HG03097 (cell line): ENCODE results near the gene VCL.

ENCODE experiments used
- ATAC-seq: cut with Tn5 transposase; IDR thresholded peaks from one replicate; pipeline ENCODE4 v1.9.1; 2021; ENCODE audit not compliant: unreplicated experiment, low FRiP score

VCL gene

DNA sequence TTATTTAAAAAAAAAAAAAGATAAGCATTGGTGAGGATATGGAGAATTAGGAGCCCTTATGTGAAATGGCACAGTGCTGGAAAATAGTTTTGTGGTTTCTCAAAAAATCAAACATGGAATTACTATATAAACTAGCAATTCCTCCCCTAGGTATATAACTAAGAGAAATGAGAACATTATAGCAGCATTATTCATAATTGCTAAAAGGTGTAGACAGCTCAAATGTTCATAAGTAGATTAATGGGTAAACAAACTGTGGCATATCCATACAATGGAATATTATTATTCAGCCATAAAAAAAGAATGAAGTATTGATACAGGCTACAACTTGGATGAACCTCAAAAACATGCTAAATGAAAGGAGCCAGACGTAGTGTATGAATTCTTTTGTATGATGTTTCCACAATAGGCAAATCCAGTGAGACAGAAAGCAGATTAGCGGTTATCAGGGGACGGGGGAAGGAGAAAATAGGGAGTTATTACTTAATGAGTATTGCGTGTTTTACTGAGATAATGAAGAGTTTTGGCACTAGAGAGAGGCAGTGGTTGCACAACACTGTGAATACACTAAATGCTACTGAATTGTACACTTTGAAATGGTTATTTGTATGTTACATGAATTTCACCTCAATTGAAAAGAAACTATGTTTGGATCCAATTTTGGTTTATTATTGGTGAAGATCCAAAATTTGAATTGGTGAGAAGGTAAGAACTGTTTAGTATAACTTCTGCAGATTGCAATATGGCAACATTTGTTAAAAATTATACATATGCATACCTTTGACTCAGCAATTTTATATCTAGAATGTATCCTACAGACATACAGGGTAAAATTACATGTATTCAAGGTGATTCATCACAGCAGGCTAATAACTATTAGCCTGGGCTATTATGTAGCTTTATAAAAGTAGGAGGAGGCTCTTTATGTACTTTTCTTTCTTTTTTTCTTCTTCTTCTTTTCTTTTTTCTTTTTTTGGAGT lies 69.7 kb downstream of the VCL start:
- no peak for ATAC-seq

DNA sequence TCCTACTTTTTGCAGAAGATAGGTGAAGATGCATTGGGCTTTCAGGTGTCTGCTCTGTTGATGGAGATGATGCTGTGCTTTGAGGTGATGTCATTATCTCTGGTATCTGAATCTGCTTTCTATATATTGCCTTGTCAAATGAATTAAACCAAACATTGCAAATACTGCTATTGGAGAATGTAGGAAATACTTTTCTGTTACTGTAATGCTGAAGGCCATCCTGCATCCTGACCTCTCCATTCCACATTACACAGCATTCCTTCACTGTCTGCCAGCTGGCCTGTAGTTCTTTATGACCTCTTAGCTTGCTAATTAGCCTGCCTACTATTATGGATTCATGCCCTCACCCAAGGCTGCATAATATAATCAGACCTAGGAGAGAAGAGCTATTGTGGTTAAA lies 73.2 kb downstream of the VCL start:
- no peak for ATAC-seq

DNA sequence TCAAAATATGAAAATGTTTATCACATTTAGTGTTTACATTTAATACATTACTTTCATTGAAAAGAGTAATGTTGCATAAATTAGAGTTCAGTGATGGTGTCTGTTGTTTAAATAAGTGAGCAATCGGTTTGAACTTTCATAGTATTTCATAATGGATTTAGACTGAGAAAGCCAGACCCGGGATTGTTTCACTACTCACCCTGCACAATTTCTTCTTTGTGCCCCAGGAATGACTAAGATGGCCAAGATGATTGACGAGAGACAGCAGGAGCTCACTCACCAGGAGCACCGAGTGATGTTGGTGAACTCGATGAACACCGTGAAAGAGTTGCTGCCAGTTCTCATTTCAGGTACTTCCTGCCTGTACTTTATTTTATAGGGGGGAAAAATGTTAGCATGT lies 74.6 kb downstream of the VCL start:
- ATAC-seq = no peak

DNA sequence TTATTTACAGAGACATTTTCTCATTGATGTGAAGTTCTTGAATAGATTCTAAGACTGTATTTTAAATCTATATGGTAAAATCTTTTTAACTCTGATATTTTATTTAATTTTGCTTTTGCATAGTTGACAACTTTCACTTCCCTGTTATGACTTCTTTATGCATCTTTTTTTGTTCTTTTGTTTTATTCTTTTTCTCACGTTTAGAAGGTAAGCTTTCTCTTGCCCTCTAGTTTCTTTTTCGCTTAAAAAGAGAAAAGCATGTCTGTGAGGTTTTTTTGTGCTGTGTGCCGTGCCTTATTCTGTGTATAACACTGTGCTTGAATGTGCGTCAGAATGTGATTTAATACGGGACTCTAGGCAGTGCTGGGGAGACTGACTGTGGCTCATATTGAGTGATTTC lies 78.0 kb downstream of the VCL start:
- no peak for ATAC-seq

DNA sequence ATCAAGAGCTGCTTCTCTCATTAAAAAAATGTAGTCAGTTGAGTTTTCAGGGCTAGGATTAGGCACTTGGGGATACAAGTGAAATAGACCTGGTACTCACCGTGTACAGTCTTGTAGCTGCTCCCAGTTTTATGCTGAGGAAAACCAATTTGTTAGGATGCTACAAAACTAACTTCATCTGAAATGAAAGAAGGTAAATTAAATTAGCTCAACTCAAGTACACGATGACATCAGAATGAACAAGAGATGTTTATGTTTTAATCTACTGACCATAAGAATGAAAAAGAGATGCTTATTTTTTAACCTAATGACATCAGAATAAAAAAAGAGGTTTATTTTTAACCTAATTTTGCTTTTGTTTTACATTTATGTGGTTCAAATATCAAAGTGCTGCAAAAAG lies 79.0 kb downstream of the VCL start:
- no peak for ATAC-seq

DNA sequence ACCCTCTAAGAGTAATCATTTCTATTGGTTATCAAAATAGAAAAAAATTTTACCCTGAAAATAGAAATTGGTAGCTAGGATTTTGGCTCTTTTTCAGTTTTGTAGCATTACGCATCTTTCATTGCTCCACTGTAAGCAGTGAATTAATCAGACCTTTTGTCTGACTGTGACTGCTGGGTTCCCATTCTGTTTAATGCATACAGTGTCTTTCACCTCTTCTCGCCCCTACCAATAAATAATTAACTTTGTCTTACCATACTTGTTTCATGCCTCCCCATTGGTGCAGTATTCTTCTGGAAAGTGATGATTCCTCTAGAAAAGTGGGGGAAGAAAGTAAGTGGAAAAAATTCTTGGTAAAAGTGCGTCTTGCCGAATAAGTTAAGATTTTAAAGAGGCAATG lies 79.5 kb downstream of the VCL start:
- ATAC-seq = no peak

DNA sequence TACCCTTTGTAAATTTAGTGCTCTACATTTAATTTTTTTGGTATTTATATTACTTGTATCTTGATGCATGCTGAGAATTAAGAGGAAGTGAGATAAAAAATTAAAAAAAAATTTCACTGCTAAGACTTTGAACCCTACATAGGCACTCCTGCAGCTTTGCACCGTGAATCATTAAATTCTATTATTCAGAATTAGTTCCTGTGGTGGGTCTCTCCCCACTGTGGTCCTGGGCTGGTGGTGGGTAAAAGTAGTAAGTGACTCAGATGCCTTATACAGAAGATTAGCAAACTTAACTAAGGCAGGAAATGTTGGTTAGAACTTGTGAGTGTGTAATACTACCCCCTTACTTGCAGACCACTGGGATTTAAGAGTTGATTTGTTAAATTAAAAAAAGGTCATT lies 80.1 kb downstream of the VCL start:
- ATAC-seq = peak; percentile 51

DNA sequence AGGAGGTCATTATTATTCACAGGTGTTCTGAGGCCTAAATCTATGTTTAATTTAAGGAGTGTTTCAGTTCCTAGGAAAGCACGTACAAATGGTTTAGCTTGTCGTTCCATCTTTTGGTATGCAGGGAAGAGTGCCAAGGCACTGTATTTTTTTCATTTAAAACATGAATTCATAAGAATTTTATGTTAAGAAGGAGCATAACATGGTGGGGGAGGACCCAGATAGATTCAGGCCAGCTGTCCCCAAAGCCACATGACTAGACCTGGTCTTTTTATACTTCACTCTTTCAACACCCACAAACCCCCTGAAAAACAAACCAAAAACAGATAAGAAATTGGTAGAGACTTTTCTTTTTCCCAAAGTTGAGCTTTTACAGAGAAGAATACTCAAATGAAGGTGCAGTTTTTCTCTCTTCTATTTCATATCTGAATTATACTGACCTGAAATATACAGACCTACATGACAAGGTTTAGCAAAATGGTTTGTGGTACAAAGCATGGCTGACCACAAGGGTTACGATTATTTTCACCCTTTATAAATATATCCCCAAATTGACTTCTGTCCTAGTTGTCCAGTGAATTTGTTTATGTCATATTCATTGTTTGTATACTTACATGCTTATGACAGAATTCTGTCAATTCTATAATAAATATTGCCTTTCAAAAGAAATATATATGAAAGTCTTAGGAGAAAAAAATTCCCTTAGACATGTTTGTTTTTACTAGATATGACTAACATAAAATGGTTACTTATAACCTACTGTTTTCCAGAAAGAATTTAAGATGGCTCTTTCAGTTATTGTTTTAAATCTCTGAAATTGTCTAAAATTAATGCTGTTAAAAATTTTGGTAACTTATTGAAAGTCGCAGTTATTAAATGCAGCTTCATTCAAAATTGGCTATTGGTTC lies 81.4 kb downstream of the VCL start:
- no peak for ATAC-seq

DNA sequence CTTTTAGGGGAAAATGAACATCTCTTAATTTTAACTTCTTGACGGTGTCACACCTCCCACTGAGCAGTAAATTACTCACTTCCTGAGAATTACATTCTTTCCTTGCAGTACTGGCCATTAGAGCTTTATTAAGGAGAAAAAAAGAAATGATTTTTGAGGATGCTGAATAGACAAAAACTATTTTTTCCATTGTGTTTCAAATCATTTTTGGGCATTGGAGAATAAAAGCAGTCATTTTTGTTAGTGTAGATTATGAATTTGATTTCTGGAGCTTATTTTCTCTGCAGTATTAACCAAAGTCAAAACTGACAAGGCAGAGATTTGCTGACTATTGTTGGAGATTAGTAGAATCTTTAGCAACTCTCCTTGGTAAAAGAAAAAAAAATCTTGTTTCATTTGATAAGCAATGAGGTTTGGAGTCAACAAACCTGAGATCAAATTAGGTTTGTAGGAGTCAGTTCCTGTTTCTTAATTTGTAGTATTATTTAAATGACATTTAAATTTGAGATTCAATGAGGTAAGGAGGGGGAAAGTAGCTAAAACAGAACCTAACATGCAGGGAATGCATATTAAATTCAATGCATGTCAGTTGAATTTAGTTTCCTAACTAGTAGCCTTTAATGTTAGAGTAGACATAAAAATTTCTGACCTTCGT lies 82.1 kb downstream of the VCL start:
- ATAC-seq = no peak

DNA sequence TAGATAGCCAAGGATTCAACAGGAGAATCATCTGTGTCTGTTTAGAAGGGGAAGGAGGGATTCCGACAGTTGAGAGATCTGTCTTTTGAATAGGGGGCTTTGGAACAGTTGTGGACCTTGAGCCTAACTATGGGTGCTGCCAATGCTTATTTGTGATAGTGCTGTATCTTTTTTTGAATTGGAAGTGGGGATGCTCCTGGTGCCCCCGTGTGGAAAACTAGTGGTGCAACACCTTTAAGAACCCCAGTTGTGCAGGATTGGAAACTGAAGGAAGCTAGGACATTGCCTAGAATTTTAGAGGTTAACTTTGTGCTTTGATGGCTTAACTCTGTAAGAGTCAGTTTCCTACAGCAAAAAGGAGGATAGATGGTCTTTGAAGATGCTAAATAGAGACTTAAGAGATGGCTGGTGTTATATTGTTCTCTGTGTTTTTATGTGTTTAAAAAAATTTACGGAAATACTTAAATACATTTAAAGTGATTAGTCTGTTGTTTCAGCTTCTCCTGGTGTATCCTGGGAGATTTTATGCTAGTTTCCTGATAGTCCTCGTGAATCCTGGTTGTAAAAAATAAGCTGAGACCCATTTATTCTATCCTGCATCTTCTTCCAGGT lies 83.4 kb downstream of the VCL start:
- ATAC-seq = no peak

DNA sequence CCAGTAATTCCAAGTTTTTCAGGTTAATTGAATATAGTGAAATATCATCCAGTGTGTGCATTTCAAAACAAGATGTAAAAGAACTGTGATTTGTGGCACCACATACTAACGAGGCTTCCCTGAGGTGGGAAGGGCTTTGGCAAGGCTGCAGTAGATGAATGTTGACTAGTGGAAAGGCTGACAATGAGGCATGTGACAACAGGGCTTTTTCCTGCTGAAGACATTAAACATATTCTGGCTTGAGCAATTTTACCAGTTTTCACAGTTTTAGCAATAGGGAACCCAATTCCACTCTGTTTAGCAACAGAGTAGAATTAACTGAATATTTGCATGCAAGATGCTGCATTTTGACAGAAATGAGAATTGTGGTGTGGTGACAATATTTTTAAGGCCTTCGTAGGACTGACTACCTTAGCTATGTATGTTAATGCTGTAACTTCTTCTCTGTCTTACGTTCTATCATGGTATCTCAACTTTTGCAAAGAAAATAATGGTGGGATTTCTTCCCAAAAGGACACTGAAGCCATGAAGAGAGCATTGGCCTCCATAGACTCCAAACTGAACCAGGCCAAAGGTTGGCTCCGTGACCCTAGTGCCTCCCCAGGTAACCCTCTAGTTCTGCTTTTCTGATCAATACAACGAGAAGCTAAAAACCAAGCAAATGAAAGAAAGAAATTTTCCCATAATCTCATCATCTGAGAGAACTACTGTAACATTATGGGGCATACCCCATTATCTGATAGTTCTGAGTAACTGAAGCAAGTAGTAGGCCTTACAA lies 84.2 kb downstream of the VCL start:
- ATAC-seq = no peak

DNA sequence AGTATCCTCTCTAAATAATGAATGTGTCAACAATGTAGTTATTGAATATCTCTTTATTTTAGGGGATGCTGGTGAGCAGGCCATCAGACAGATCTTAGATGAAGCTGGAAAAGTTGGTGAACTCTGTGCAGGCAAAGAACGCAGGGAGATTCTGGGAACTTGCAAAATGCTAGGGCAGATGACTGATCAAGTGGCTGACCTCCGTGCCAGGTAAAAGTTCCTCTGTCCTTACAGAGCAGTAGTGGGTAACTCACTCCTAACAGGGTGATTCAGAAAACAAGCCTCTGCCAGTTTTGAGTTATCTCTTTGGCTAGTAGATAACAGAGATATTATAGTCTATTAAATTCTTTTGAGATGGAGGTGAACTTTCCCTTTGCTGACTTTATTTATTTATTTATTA lies 85.4 kb downstream of the VCL start:
- ATAC-seq = no peak

DNA sequence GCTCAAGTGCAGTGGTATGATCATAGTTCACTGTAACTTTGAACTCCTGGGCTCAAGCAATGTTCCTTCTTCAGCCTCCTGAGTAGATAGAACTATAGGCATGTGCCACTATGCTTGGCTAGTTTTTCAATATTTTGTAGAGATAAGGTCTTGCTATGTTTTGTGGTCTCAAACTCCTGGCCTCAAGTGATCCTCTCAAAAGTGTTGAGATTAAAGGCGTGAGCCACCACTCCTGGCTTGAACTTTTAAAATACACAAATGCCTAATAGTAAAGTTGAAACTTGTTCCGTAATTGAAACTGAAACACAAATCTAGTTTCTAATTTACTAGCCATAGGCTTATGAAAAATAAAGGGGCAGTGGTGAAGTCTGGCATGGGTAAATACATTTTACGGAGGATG lies 87.0 kb downstream of the VCL start:
- peak; percentile 64 for ATAC-seq

DNA sequence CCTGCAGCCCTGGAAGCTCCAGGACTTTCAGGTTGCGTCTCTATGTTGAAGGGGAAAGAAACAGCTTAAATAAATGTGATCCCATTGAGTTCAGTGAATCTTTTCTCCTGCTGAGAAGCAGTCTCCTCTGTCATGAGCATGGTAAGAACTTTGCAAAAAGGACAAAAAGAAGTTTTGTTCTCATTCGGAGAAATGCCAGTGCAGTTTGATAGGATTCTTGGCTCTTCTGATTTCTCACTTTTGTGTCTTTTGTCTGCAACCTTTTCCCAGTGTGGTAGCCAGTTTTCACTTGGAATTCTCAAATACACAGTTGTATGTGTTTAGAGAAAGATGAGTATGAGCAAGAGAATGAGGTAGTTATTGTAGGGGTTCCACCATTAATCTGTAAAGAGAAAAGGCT lies 88.4 kb downstream of the VCL start:
- no peak for ATAC-seq

DNA sequence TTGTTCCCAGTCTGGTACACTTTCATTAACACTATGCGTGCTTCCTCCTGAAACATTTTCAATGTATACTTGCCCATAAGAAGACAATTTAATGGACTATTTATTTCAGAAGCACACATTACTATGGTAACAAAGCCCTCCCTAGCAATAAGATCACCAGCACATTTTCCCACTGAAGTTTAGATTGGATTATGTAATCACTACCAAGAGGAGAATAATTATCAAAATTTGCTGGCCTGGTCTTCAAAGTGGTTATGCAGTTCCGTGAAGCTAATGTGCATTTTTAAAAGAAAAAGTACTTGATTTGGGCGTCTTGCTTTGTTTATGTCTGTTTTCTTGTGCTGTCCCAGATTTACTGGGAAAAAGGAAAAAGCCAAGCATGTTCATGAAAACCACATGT lies 90.8 kb downstream of the VCL start:
- no peak for ATAC-seq

DNA sequence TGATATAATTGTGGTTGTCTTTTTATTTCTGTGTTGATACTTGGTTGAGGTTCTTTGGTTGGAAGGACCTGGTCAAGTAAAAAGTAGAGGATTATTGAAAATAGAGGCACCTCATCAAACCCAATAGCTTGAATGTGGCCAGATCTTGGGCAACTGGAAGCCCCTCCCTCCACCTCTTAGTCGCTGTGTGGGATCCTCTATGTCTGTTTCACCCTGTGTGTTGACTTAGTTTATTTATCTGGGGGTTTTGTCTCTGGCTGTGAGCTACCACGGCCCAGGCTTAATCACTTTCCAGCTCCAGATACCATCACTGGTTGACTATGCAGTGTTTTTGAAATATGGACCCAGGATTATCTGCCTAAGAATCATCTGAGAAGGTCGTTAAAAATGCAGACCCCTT lies 94.5 kb downstream of the VCL start:
- no peak for ATAC-seq

DNA sequence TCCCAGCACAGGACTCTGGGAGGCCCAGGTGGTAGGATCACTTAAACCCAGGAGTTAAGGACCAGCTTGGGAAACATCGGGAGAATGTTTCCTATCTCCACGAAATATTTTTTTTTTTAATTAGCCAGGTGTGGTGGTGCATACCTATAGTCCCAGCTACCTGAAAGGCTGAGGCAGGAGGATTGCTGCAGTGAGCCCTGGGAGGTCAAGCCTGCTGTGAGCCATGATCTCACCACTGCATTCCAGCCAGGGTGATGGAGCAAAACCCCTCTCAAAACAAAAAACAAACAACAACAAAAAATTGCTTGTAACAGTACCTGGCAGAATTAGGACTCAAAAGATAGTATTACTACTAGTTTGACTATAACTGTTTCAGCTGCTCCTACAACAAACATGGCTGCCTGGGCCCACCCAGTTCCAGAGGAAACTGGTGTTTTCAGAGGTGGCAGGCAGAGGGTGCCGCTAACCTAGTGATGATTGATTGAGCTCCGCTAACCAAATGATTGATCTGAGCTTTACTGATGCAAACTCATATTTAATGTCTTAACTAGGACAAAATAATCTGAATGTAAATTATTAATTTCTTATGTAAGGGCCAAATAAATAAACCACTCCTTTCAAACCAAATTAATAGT lies 95.7 kb downstream of the VCL start:
- ATAC-seq = no peak

DNA sequence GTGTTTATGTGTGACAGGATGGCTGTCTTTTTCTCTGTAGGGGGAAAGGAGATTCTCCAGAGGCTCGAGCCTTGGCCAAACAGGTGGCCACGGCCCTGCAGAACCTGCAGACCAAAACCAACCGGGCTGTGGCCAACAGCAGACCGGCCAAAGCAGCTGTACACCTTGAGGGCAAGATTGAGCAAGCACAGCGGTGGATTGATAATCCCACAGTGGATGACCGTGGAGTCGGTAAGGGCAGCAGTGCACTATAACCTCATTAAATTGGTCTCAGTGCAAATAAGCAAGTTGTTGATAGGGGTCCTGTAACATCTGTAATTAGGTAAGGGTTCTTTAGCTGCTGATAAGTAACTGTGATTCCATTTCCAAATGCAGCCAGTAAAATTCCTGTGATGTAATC lies 96.3 kb downstream of the VCL start:
- ATAC-seq = no peak

DNA sequence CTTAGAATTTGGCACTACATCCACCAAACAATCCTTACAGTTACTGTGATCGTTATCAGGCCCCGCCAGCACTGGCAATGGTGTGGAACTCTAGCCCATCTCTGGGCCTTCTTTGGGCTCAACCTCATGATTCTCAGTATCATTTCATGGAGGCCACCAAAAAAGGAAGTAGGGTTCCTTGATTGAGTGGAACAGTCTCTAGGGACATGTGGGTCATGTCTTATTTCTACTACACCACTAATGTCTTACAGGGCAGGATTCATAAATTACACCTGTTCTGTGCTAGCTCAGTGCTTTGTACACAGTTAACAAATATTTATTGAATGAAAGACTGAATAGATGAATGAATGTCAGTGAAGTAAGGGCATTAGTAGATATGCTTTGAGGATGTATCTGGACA lies 98.9 kb downstream of the VCL start:
- ATAC-seq = peak; percentile 78
